ENCODE measurements around the gene TRAPPC14. TPM values are rescaled to one million over a fixed set of nuclear protein-coding genes. Genes with fewer than 3 reads are reported as not detected.

The TRAPPC14 gene
- total RNA-seq, 1 donor from 2014 or later: 19.7 TPM

- Histone ChIP-seq H3K36me3 (no peaks in the 10 kb centered on the region), H3K4me1 (peaks cover 9% of the 10 kb centered on the region), H3K9me3 (no peaks in the 10 kb centered on the region), H3K4me3 (peak within 1 kb of the TSS; percentile 57), H3K27ac (no peak within 1 kb of the TSS), H3K27me3 (peaks cover 12% of the 10 kb centered on the region)
- ATAC-seq: peak; percentile 98
- peak; percentile 97 for DNase-seq
- intact Hi-C loops (cut with DNase I): no loop called here
- TF ChIP-seq, protein P1, sequence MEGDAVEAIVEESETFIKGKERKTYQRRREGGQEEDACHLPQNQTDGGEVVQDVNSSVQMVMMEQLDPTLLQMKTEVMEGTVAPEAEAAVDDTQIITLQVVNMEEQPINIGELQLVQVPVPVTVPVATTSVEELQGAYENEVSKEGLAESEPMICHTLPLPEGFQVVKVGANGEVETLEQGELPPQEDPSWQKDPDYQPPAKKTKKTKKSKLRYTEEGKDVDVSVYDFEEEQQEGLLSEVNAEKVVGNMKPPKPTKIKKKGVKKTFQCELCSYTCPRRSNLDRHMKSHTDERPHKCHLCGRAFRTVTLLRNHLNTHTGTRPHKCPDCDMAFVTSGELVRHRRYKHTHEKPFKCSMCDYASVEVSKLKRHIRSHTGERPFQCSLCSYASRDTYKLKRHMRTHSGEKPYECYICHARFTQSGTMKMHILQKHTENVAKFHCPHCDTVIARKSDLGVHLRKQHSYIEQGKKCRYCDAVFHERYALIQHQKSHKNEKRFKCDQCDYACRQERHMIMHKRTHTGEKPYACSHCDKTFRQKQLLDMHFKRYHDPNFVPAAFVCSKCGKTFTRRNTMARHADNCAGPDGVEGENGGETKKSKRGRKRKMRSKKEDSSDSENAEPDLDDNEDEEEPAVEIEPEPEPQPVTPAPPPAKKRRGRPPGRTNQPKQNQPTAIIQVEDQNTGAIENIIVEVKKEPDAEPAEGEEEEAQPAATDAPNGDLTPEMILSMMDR (IDR thresholded peaks at IDR 0.05): no peak
Observed at GRCh38 chr7:100177045-100178001, 18.8 kb upstream of the TRAPPC14 start, which contains the start of the genes GPC2 and STAG3. TSS of gene GPC2 (minus strand) at chr7:100177381. CDS start at chr7:100177199, 182 bp downstream. TSS of gene STAG3 (plus strand) at chr7:100177918. CDS start at chr7:100180557, 2,639 bp downstream.

- ATAC-seq (no peak), DNase-seq (peak; percentile 34)
- Histone ChIP-seq H3K27ac (no peak overlapping the region), H3K4me1 (peaks cover 9% of the 10 kb centered on the region), H3K4me3 (peak overlapping the region; percentile 57), H3K9me3 (no peaks in the 10 kb centered on the region), H3K36me3 (no peaks in the 10 kb centered on the region), H3K27me3 (peaks cover 22% of the 10 kb centered on the region)
- TF ChIP-seq, protein P1 (IDR thresholded peaks at IDR 0.05): no peak
- intact Hi-C loops (cut with DNase I): no loop called here
Observed at GRCh38 chr7:100176096-100177044, 17.8 kb upstream of the TRAPPC14 start.

GRCh38 chr7:100175296-100175935, 16.9 kb upstream of the TRAPPC14 start:
- no peak overlapping the region for H3K27ac ChIP-seq
- H3K36me3 ChIP-seq: no peaks in the 10 kb centered on the region
- intact Hi-C loops (cut with DNase I): no loop called here
- TF ChIP-seq, protein P1 (IDR thresholded peaks at IDR 0.05): no peak
- DNase-seq: peak; percentile 59
- peaks cover 9% of the 10 kb centered on the region for H3K4me1 ChIP-seq
- no peaks in the 10 kb centered on the region for H3K9me3 ChIP-seq
- no peak for ATAC-seq
- peaks cover 15% of the 10 kb centered on the region for H3K27me3 ChIP-seq
- no peak overlapping the region for H3K4me3 ChIP-seq

DNA sequence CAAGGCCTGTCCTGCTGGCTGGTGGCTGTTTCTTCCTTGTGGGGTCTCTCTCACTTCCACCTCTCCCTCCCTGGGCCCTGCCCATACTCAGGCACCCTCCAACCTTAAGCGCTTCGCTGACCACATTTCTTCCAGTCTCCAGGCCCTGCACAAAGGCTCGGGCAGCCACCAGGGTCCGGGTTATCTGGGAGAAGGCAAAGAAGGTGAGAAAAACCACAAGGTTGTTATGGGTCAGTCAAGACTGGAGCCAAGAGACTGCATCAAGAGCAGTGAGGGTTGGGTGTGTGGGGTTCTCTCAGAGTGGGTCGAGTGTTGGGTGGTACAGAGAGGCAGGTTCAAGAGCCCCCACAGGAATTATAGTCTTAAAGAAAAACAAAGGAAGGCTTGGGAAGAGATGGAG, 16.1 kb upstream of the TRAPPC14 start:
- Histone ChIP-seq H3K27me3 (peaks cover 15% of the 10 kb centered on the region), H3K4me3 (no peak overlapping the region), H3K4me1 (peaks cover 9% of the 10 kb centered on the region), H3K36me3 (no peaks in the 10 kb centered on the region), H3K9me3 (no peaks in the 10 kb centered on the region), H3K27ac (no peak overlapping the region)
- intact Hi-C loops (cut with DNase I): no loop called here
- DNase-seq (peak; percentile 35), ATAC-seq (no peak)
- TF ChIP-seq, protein P1 (IDR thresholded peaks at IDR 0.05): no peak
